ENCODE measurements around the gene ACOT13. TPM values are rescaled to one million over a fixed set of nuclear protein-coding genes. Genes with fewer than 3 reads are reported as not detected.
"Not testable (repeated sequence)": the region's sequence is repeated elsewhere in the genome, so short reads cannot be mapped to it uniquely, and the experiment has no call there.

Gene ACOT13
- total and polyA plus RNA-seq, 2 of the 4 experiments (the other 2 are of a cell fraction) = 3.6 to 25.7 TPM

GRCh38 chr6:24673625-24674024 lies 6.7 kb downstream of the ACOT13 start:
- no peak overlapping the region for H3K14ac ChIP-seq (replicated peaks; ENCODE audit: low read depth, low read length)
- H3K27ac ChIP-seq (ENCODE audit: insufficient read depth, low read length) = no peak overlapping the region
- no peak overlapping the region for H4K8ac ChIP-seq (ENCODE audit: low read depth in 2 of 2, low read length in 2 of 2)
- H2BK5ac ChIP-seq (ENCODE audit: low read depth, low read length, poor library complexity, severe bottlenecking) = no peak overlapping the region
- BruUV-seq (replicated peaks) = no TSS peak
- H3K79me1 ChIP-seq (ENCODE audit: low read depth in 1 of 2, low read length in 2 of 2) = peaks cover 2% of the 10 kb centered on the region in 2 experiments; a peak in 2 of 4 replicates
- H3K27me3 ChIP-seq (ENCODE audit: control insufficient read depth, insufficient read depth, low read length) = no peaks in the 10 kb centered on the region
- H3K9me3 ChIP-seq (ENCODE audit: control insufficient read depth, insufficient read depth, low read length) = peaks cover 9% of the 10 kb centered on the region
- no peaks in the 10 kb centered on the region for H4K20me1 ChIP-seq (ENCODE audit: insufficient read depth, low read length)
- H2BK15ac ChIP-seq (ENCODE audit: low read depth, low read length) = no peak overlapping the region
- DNase-seq (no peak), ATAC-seq (ENCODE audit: low read depth) (no peak)
- ChIA-PET POLR2A (ENCODE audit: unreplicated experiment) (no interaction called here), CTCF (no interaction called here)
- H3K9me1 ChIP-seq (ENCODE audit: insufficient read depth, low read length) = no peaks in the 10 kb centered on the region
- intact Hi-C loops (cut with micrococcal nuclease) (no loop called here), in situ Hi-C loops (cut with MboI; ENCODE audit: low sequenced_read_pairs) (no loop called here), dilution Hi-C loops (cut with HindIII; ENCODE audit: low sequenced_read_pairs, unreplicated experiment) (no loop called here)
- H2BK20ac ChIP-seq (ENCODE audit: low read depth, low read length) = no peak overlapping the region
- no peak overlapping the region for H3K23ac ChIP-seq (ENCODE audit: low read depth, low read length)
- no peak overlapping the region for H2AK9ac ChIP-seq (replicated peaks; ENCODE audit: low read depth, low read length, poor library complexity)
- H3K18ac ChIP-seq (ENCODE audit: low read depth, low read length) = no peak overlapping the region
- no peak overlapping the region for H3K4me3 ChIP-seq (ENCODE audit: insufficient read depth, low read depth, low read length)
- no peak overlapping the region for H3K9ac ChIP-seq (ENCODE audit: low read depth, low read length)
- H3K36me3 ChIP-seq (ENCODE audit: control insufficient read depth, insufficient read depth, low read length) = no peaks in the 10 kb centered on the region
- no peak overlapping the region for H3K4ac ChIP-seq (ENCODE audit: low read depth, low read length)
- no peak overlapping the region for H3K56ac ChIP-seq (ENCODE audit: extremely low read depth, insufficient read depth, low read length)
- H3K4me1 ChIP-seq (ENCODE audit: control insufficient read depth, insufficient read depth, low read length) = no peaks in the 10 kb centered on the region
- TF ChIP-seq CEBPB (IDR thresholded peaks at IDR 0.05; ENCODE audit: low read depth, low read length) (no peak), BHLHE40 (IDR thresholded peaks at IDR 0.05; ENCODE audit: low read depth, low read length) (no peak), USF2 (IDR thresholded peaks at IDR 0.05; ENCODE audit: low read depth, low read length) (no peak), RCOR1 (IDR thresholded peaks at IDR 0.05; ENCODE audit: insufficient replicate concordance, low read length) (no peak)
- no peak overlapping the region for H2AFZ ChIP-seq (replicated peaks; ENCODE audit: low read length, poor library complexity)
- no peak overlapping the region for H4K5ac ChIP-seq (ENCODE audit: low read depth, low read length)
- H3K4me2 ChIP-seq (ENCODE audit: low read depth, low read length) = no peak overlapping the region
- H2BK120ac ChIP-seq (ENCODE audit: low read depth, low read length) = no peak overlapping the region
- no peak overlapping the region for H2AK5ac ChIP-seq (ENCODE audit: low read depth, low read length)
- no CpG with 5 or more reads among the region's 2 CpGs for WGBS, 2 experiments (ENCODE audit: extremely low coverage in 2 of 2, insufficient read length in 1 of 2)
- no peak overlapping the region for H4K91ac ChIP-seq (ENCODE audit: insufficient read depth, low read depth, low read length)

- not testable (repeated sequence) for ATAC-seq (ENCODE audit: low read depth); H3K79me1 ChIP-seq (ENCODE audit: low read depth in 1 of 2, low read length in 2 of 2)
Measured at GRCh38 chr6:24678792-24679352, 12.0 kb downstream of the ACOT13 start.

More at GRCh38 chr6:24678792-24679352, 12.0 kb downstream of the ACOT13 start:
- in situ Hi-C loops (cut with MboI; ENCODE audit: low sequenced_read_pairs); H3K9me3 ChIP-seq (ENCODE audit: control insufficient read depth, insufficient read depth, low read length); H3K9ac ChIP-seq (ENCODE audit: low read depth, low read length); H3K4ac ChIP-seq (ENCODE audit: low read depth, low read length); POLR2A ChIA-PET (ENCODE audit: unreplicated experiment); H2AFZ ChIP-seq (replicated peaks; ENCODE audit: low read length, poor library complexity); H3K56ac ChIP-seq (ENCODE audit: extremely low read depth, insufficient read depth, low read length); H3K36me3 ChIP-seq (ENCODE audit: control insufficient read depth, insufficient read depth, low read length); H4K5ac ChIP-seq (ENCODE audit: low read depth, low read length); H3K14ac ChIP-seq (replicated peaks; ENCODE audit: low read depth, low read length); H3K27ac ChIP-seq (ENCODE audit: insufficient read depth, low read length); BruUV-seq (replicated peaks); H2BK5ac ChIP-seq (ENCODE audit: low read depth, low read length, poor library complexity, severe bottlenecking); H2BK20ac ChIP-seq (ENCODE audit: low read depth, low read length); DNase-seq; H4K91ac ChIP-seq (ENCODE audit: insufficient read depth, low read depth, low read length); H3K4me3 ChIP-seq (ENCODE audit: insufficient read depth, low read depth, low read length); H4K8ac ChIP-seq (ENCODE audit: low read depth in 2 of 2, low read length in 2 of 2); intact Hi-C loops (cut with micrococcal nuclease); H2AK9ac ChIP-seq (replicated peaks; ENCODE audit: low read depth, low read length, poor library complexity); H2AK5ac ChIP-seq (ENCODE audit: low read depth, low read length); H3K4me2 ChIP-seq (ENCODE audit: low read depth, low read length); dilution Hi-C loops (cut with HindIII; ENCODE audit: low sequenced_read_pairs, unreplicated experiment); H3K9me1 ChIP-seq (ENCODE audit: insufficient read depth, low read length); H4K20me1 ChIP-seq (ENCODE audit: insufficient read depth, low read length); H3K27me3 ChIP-seq (ENCODE audit: control insufficient read depth, insufficient read depth, low read length); H3K23ac ChIP-seq (ENCODE audit: low read depth, low read length); H2BK15ac ChIP-seq (ENCODE audit: low read depth, low read length); H2BK120ac ChIP-seq (ENCODE audit: low read depth, low read length); H3K4me1 ChIP-seq (ENCODE audit: control insufficient read depth, insufficient read depth, low read length); H3K18ac ChIP-seq (ENCODE audit: low read depth, low read length): not testable (repeated sequence)
- WGBS, 2 experiments (ENCODE audit: extremely low coverage in 2 of 2, insufficient read length in 1 of 2) = 90% methylated on average over 2 of the region's 11 CpGs; no CpG with 5 or more reads in 1 of the 2 experiments
- CTCF ChIA-PET = interaction anchor here (0.6 kb wide), 1 partner anchor 10 kb away, joined by 3 read pairs; no protein-coding TSS in a partner anchor
